Measurements from ENCODE around the gene TMIE. TPM values are rescaled to one million over a fixed set of nuclear protein-coding genes. Genes with fewer than 3 reads are reported as not detected.
A peak's percentile ranks its signal among the peaks of the same experiment; 100 is the strongest.

The TMIE gene
- total and polyA plus RNA-seq, 2 of the 8 experiments (the other 6 are each of a cell fraction or from before 2014, with no cell fraction given): 0.45 to 0.67 TPM

DNA sequence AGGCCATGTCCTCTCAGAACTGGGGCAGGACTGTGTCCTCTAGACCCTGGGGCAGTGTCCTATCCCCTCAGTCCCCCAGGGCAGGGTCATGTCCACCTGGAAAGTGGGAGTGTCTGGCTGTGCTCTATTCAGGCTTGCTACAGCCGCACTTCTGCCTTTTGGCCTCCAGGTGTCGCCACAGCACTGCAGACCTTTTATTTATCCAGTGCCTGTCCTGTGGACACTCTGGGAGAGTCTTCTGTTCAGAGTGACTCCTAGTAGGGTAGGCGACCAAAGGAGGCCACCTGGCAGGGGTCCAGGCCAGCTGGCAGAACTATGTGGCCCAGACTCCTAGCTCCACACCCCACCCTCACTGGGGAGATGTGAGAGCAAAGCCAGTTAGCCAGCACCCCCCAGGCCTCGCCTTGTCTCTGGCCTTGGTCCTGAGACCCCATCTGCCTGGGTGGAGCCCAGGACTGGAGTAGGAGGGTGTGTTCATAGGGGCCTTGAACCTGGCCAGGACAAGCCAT is 3.9 kb downstream of the TMIE start (continued):
- TF ChIP-seq RNF2 (IDR thresholded peaks at IDR 0.05; ENCODE audit: borderline replicate concordance, low read depth, low read length, missing control alignments, poor library complexity, severe bottlenecking) (no peak), RAD21 (IDR thresholded peaks at IDR 0.05 in 1 of 2, conservative IDR thresholded peaks at IDR 0.05 in 1 of 2; ENCODE audit: low read depth in 2 of 2, low read length in 2 of 2) (peak; percentile 97 to 98), CREB1 (IDR thresholded peaks at IDR 0.05) (no peak), EGR1 (IDR thresholded peaks at IDR 0.05; ENCODE audit: borderline replicate concordance, low read depth, low read length) (no peak), KDM1A (IDR thresholded peaks at IDR 0.05; ENCODE audit: borderline replicate concordance, low read length) (no peak), SP2 (IDR thresholded peaks at IDR 0.05; ENCODE audit: low read length) (no peak)
